Midbrain (tissue), 1 donor: ENCODE results near the gene RPL7A.
A peak's percentile ranks its signal among the peaks of the same experiment; 100 is the strongest.
"Not testable (repeated sequence)": the region's sequence is repeated elsewhere in the genome, so short reads cannot be mapped to it uniquely, and the experiment has no call there.

Experiments used
- DNase-seq: peaks from one replicate; lab custom pipeline; 2025; lab: John Stamatoyannopoulos, UW

The RPL7A gene

DNA sequence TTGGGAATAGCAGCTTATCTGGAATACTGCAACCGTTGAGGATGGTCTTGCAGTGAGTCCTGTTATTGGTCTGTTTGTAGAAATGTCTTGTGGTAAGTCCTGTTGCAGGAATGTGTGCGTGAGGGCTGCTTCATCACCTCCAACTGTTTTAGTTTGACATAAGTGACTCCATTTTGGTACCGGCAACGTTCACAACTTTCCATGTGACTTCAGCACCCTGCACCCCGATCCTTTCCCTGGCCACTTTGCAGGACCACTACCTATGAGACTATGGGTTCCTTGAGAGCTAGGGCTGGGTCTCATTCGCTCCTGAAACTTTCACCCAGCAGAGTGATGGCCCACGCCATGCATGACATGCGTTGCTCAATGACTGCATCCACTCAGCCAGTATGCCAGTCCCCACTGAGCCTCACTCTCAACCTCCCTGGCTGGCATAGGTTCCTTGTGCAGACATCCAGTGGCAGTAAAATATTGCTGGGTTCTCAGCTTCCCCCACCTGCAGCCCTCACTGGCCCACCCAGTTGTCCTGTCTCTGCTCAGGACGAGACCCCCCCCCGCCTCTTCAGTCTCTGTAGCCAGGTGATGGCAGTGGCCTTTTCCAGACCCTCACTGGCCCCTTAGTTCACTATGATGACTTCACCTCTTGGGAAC, 20.1 kb upstream of the RPL7A start:
- no peak for DNase-seq

DNA sequence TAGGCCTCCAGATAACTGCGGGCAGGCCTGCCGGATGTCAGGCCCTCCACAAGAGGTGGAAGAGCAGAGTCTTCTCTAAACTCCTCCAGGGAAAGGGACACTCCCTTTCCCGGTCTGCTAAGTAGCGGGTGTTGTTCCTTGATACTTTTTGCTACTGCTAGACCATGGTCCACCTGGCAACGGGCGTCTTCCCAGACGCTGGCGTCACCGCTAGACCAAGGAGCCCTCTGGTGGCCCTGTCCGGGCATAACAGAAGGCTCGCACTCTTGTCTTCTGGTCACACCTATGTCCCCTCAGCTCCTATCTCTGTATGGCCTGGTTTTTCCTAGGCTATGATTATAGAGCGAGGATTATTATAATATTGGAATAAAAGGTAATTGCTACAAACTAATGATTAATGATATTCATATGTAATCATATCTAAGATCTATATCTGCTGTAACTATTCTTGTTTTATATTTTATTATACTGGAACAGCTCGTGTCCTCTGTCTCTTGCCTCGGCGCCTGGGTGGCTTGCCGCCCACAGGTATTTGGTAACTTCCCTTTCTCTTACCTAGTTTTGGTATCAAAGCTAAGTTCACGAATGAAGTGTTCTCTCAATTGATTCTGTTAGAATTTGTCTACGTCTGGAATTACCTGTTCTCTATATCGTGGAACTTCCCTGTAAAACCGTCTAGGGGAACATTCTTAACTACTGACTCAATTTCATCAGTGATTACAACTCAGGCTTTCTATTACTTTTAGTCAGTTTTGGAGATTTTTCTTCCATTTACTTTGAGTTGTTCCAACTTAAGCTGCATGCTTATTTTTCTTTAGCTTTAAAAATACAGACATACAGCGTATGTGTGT, 18.5 kb upstream of the RPL7A start:
- DNase-seq = not testable (repeated sequence)

DNA sequence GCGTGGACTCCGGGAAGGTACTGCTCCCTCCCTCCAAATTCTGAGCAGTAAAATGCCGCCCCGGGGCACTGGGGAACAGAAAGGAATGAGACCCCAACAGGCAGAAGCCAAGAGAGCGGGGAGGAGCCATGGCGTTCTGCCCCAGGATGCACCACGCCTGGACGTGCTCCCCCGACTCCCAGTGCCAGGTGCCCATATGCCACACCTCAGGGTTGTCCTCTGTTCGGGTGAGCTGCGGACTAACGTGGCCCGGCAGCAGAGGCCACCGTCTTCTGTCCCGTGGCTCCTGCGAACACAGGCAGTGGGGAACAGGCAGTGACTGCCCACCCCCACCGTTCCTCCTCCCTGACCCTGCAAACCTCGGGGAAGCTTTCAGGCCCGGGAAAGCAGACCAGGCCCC, 16.8 kb upstream of the RPL7A start:
- DNase-seq = no peak

DNA sequence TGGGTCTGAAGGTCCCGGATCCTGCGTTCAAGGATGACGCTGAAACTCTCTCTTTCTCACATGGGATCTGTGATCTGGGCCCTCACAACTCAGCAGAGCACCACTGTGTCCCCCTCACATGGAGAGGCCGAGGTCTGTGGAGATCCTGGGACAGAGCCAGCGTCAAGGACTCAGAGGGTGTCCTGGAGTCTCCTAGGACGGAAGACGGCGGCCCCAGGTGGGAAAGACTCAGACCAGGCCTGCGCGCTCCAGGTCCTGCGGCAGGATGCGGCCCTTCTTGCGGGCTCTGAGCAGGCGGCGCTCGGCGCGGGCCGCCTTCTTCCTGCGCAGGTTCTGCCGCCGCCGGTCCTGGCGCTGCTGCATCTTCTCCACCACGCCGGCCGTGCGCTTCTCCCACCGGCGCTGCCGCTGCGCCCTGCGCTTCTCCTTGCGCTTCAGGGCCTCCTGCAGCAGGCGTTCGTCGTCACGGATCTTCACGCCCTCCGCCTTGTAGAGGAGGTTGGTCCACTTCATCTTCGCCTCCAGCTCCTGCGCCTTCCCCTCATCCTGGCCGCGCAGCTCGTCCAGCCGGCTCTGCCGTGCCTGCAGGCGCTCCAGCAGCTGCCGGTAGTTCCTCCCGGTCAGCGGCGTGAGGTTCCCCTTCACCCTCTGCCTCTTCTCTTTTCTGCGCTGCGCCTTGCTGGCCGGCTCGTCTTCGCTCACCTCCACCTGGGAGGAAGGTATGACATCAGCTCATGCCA, 16.2 kb upstream of the RPL7A start:
- DNase-seq = no peak

DNA sequence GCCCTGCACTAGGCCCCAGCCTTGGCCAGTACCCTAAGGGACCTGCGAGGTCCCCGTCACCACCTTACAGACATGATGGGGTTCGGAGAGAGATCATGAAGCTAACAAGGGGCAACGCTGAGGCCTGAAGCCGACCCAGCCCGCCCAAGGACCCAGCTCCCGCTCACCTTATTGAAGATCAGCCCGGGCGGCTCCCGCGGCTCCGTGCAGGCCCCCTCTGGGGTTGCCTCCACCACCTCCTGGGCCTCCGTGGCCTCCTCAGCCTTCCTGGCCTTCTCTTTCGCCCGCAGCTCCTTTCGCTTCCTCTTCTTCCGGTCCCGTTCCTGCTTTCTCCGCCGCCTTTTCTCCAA, 15.7 kb upstream of the RPL7A start:
- DNase-seq = no peak

DNA sequence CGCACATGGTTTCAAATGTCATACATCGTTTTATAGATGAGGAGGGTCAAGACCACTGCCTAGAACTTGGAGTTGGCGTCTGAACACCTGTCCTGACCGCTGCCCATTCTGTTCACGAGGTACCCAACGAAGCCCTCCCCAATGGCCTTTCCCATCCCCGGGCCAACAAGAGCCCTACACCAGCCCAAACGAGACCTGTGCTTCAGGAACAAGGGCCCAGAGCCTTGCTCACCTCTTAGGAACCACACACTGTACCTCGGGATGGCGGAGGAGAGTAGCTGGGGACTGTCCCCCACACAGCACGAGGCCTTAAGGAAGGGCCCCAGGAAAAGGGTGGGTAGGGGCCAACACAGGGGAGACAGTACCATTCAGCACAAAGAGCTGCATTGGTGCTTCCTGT, 15.0 kb upstream of the RPL7A start:
- no peak for DNase-seq

DNA sequence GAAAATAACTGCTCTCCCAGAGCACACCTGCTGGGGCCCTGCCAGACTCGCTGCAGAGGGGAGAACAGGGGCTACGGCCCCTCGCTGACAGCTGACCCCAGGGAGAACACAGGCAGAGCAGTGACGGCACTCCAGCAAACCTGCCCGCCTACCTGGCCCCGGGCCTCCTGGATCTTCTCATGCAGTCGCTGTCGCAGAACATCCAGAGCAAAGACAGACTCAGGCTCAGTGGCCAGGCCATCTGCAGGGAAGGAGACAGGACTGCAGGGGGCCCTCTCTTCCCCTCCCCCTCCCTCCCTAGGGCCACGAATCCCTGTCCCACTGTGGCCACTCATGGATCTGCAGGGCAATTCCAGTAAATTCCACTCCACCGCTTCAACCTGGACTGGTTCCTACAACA, 14.5 kb upstream of the RPL7A start:
- no peak for DNase-seq

DNA sequence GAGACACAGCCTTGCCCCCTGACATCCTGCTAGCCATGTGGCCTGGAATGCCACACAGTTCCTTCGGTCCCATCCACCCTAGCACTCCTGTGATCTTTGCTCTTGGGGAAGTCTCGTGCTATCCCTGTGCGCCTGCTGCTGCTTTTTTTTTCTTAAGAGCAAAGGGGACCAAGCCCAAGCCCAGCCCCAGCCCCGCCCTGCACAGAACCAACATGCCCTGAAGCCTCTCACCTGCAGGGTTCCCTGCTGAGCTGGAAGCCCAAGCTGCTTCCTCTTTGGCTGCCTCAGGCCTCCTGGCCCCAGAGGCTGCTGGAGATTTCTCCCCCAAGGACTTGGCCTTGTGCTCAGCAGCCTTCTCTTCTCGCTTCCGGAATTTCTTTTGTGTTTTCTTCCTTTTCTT, 13.9 kb upstream of the RPL7A start:
- DNase-seq = no peak

DNA sequence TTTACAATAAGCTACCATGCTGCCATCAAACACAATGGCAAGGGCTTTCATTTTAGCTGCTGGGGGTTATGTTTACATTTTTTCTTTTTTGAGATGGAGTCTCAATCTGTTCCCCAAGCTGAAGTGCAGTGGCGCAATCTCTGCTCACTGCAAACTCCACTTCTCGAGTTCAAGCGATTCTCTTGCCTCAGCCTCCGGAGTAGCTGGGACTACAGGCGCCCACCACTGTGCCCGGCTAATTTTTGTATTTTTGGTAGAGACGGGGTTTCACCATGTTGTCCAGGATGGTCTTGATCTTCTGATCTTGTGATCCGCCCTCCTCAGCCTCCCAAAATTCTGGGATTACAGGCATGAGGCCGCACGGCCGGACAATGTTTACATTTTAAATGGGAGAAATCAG, 13.1 kb upstream of the RPL7A start:
- not testable (repeated sequence) for DNase-seq

DNA sequence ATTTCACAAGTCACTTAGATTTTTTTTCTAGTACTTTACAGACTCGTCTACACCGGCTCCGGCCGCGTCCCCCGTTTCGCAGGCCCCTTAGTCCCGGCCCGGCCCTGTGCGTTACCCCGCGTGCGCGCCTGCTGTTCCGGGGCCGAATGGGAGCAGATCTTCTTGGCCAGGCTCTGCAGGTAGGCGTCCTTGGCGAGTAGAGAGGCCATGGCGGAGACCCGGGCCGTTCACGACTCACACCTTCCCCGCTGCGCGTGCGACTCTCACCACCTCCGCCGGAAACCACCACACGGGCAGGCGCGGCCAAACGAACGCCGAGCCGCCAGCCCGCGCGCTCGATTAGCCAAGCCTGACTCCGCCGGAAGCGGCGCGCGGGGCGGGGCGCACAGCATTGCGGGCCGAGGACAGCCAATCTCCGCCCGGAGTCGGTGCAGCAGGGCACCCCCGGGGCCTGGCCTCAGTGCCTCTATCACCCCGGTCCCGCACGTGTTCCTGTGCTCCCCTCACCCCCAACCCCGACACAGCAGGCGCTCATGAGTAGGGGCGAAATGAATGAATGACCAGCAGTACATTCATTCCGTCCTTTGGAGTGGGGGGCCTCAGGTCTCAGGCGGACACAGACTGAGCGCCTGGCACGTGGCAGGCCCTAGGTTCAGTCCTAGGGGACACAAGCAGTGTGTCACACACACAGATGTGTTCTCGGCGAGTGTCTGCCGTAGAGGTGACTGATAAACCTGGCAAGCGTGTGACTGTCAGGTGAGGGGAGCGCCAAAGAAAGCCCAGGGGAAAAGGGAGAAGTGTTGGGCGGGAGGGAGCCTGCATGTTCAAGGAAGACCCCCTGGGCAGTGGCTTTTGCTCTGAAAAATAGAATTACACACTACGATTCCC, 11.8 kb upstream of the RPL7A start, which contains the start of gene SURF6:
SURF6 (minus strand) TSS at position 265 of the 888 bp plus-strand sequence; CDS start at position 209, 56 bp downstream.
- peak; percentile 91 for DNase-seq

DNA sequence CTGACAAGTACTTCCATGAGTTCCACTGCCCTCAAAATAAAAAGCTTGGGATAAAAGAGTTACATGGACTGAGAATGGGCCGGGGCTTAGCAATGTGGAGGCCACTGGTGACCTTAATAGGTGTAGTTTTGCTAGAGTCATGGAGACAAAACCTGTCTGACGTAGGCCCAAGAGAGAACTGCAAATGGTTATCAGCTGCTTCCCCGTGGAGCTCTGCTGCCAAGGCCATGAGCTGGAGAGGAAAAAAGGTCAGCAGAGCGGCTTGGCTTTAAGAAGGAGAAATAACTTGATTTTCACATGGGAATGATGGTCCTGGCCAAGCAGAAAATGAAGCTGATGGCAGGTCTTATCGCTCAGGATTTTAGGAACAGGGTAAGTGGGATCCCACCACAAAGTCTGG, 8.4 kb upstream of the RPL7A start:
- DNase-seq = no peak

DNA sequence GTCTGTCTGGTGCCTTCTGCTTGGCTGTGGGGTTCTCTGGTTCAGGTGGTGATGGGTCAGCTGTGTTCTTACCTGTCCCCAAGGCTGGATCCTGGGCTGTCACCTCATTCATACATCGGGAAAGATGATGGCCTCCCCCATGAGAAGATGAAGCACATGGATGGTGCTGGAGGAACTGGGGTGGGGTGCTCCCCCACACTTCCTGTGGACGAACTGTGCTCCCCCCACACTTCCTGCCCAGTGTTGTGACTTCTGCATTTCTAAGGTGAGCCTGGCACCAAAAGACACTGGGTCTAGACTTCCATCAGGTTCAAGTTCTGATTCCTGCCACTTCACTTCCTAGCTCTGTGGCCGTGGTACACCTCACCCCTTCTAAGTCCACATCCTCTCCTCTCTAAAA, 7.8 kb upstream of the RPL7A start:
- DNase-seq = no peak

DNA sequence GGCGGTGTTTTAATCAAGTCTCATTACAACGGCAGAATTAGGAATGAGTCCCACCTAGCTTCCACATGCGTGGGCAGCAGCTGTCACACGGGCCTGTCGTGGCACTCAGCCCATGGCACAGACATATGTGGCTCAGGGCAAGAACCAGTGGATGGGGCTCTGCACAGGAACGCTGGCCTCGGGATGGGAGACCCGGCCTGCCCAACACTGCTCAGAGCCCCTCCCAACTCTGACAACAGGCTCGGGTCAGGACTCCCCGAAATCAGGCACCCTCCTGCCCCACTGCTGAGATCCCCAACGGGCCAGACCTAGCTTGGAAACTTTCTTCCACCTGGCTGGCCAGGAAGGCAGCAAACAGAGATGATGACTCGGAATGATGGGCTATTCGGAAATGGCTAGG, 7.1 kb upstream of the RPL7A start:
- DNase-seq = no peak

DNA sequence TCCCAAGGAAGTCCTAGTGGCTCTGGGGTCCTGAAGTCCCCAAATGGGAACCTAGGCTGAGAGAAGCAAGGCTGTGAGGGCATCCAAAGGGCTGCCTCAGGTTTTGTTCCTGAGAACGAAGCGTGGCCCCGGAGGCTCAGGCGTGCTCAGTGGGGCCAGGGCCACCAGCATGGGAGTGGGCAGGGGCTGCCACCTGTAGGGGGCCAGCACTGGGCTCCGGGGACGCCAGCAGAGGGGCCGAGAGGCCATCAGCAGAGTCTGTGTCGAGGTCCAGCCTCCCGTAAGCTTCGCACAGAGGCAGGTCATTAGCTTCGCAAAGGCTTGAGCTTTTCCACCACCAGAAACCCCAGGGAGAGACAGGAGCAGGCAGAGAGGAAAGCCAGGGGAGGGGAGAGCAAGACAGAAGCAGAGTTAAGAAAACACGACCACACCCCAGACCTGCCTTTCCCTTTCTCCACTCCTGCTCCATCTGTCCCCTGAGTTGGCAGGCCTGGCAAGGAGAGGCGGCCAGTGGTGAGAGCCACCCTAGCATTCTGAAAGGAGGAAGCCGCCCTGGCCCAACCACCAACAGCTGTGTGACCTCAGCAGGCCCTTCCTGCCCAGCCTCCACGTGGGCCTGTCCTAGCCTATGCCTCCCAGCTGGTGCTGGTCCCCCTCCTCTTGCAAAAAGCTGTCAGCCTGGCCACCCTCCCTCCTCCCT, 6.5 kb upstream of the RPL7A start:
- peak; percentile 17 for DNase-seq

DNA sequence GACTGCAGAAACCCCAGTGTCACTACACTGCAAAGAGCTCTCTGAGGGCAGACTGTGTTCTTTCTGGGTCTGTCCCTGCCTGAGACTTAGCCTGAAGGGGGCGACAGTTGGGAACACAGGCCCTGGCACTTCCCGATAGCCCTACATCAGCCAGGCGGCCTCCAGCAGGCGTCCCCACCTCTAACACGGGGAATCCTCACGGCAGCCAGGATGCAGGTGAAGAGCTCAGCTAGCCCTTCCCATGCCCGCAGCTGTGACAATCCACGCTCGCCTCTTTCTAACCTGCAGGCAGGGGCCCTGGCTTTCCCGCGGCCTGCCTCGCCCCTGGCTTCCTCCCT, 6.0 kb upstream of the RPL7A start:
- no peak for DNase-seq

DNA sequence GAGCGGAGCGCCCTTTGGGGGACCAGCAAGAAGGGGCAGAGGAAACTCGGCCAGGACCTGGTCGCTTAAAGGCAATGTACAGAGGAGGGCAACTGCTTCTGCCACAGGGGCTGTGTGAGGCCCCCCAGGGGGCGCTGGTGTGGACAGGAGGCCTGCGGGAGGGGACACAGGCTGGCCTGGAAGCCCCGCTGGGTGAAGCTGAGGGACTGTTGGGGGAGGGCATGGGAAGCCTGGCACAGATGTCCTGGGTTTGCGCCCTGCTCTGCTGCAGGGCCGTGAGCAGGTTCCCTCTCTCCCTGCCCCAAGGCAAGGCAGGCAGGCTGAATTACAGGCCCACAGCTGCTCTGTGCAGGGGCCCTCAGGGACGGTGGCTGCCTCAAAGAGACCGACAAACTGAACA, 5.4 kb upstream of the RPL7A start:
- no peak for DNase-seq

DNA sequence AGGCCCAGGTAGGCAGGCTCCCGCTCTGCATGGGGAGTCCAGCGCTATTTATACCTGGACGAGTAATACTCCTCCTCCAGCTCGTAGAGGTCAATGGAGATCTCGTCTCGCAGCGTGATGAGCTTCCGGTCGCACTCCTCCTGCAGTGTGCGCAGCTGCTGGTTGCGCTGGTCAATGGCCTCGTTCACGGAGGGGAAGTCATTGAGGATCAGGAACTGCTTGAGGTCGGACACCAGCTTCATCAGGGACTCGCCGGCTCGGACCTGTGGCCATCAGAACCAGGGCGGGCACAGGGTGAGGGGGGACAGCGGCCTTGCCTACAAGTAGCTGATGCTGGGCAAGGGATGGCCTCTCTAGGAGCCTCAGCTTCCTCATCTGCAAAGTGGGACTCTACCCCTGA, 3.9 kb upstream of the RPL7A start:
- DNase-seq = no peak

DNA sequence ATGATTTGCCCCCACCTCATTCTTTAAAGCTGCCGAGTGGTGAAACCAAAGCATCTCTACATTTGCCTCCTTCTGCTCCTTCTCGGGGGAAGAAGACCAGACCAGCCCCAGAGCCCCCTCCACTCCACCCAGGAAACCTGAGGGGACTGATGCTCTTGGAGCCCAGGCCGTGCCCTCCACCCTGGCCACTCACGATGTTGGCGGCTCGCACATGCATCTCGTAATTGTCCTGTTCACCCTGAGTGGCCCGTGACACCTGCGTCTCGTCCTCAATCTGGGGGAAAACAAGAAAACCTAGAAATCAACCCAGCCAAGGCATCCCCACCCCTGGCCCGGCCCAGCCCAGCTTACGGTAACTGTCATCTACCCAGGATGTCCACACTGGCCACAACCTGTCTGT, 3.0 kb upstream of the RPL7A start:
- no peak for DNase-seq

DNA sequence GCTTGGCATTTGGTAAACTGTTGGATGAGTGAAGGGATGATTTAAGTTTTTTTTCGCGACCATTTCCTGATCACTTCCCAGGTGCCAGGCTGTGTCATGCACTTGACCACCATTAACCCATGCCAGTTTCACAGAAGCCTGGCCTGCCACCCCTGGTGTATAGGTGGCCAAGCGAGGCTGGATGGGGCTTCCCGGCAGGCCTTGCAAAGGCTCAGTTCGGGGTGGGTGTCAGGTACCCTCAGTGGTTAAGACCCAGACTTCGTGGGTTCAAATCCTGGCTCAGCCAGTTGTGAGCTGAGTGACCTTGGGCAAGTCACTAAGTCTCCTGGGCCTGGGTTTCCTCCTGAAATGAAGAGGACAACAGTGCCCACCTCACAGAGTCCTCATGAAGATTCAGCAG, 2.4 kb upstream of the RPL7A start:
- no peak for DNase-seq

DNA sequence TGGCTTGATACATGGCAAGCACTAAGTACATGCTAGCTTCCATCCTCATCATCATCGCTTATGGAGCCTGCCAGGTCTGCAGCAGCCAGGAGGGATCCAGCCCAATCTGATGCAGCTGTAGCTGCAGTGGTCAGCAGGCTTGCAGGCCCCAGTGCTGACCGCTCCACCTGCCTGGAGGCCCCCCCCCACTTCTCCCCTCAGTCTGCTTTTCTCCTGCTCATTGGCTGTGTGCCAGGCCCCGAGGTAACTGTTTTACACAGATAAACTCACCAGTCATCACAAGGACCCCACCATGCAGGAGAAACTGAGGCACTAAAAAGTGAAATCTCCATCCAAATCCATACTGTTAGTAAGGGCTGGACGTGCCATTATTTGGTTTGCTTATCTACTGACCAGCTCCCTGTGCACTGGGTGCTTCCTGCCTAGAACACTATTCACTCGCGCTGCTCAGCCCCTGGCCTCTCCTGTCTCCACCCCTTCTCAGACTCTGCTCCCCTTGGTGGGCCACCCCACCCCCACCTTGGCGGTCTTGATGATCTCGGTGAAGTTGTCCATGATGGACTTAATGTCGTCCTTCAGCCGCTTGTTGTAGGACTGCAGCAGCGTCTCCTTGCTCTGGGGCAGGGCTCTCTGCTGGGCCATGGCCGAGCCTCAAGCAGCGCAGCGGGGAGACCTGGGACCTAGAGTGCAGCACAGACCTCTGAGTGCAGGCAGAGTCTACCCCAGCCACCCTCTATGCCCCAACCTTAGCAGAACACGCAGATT, 1.8 kb upstream of the RPL7A start:
- no peak for DNase-seq

DNA sequence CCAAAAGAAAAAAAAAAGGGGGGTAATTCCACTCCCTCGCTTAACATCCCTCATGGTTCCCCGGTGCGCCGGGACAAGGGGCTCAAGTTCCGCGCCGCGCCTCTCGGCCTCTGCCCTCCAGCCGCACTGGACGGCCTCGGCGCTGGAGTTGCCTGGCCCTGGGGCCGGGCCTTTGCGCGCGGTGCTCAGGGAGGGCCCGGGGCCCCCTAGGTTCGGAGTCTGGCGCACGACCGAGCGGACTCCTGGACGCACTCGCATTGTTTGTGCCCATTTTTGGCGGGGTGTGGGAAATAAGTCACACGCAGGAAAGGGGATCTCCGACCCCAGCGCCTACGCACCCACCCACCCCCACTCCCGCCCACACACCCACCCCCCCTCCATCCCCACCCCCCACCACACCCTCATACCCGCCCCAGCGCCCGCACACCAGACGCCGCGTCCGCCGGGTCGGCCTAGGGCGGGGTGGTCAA, 468 bp upstream of the RPL7A start:
- no peak for DNase-seq
